Liver (tissue), 9 donors: ENCODE results near the gene DLGAP5. TPM values are rescaled to one million over a fixed set of nuclear protein-coding genes. Genes with fewer than 3 reads are reported as not detected.

Source experiments
- DNase-seq: peaks from one replicate; pipeline ENCODE4 v3.0.0-alpha.2; 2017; ENCODE audit warnings: low spot score
- H3K27ac ChIP-seq, 2 donors: one replicate each; pipeline ENCODE4 v1.7.0; 2013; ENCODE audit warnings: inconsistent platforms in 2 of 2, low read length in 2 of 2, control low read depth in 1 of 2, low read depth in 1 of 2, mild to moderate bottlenecking in 1 of 2
- H3K27me3 ChIP-seq, 4 donors: one replicate each; pipeline versions ENCODE4 v1.6.1 to v1.7.0; 2013; ENCODE audit warnings: low read length in 3 of 4, inconsistent platforms in 1 of 4, mild to moderate bottlenecking in 1 of 4, moderate library complexity in 1 of 4; ENCODE audit not compliant: control insufficient read depth in 4 of 4, insufficient read depth in 4 of 4
- H3K36me3 ChIP-seq, 4 donors: one replicate each; pipeline versions ENCODE4 v1.6.1 to v1.7.0; 2013; ENCODE audit warnings: low read length in 3 of 4, mild to moderate bottlenecking in 3 of 4, low read depth in 1 of 4, moderate library complexity in 1 of 4; ENCODE audit not compliant: control insufficient read depth in 4 of 4, insufficient read depth in 3 of 4
- H3K4me1 ChIP-seq, 4 donors: one replicate each; pipeline versions ENCODE4 v1.6.1 to v1.7.0; 2013; ENCODE audit warnings: low read length in 3 of 4, mild to moderate bottlenecking in 3 of 4, moderate library complexity in 1 of 4; ENCODE audit not compliant: control insufficient read depth in 4 of 4, insufficient read depth in 4 of 4
- H3K4me3 ChIP-seq, 3 donors: one replicate each; pipeline versions ENCODE4 v1.6.1 to v1.7.0; 2013; ENCODE audit warnings: low read length in 3 of 3, control low read depth in 1 of 3, low read depth in 1 of 3, mild to moderate bottlenecking in 1 of 3
- H3K9ac ChIP-seq, 2 donors: one replicate each; pipeline ENCODE4 v1.7.0; 2013; ENCODE audit warnings: low read length in 2 of 2, mild to moderate bottlenecking in 2 of 2, moderate library complexity in 2 of 2, control low read depth in 1 of 2, low read depth in 1 of 2
- H3K9me3 ChIP-seq, 4 donors: one replicate each; pipeline versions ENCODE4 v1.6.1 to v1.7.0; 2013; ENCODE audit warnings: low read length in 3 of 4; ENCODE audit not compliant: control insufficient read depth in 4 of 4
- FOXA1 ChIP-seq: IDR thresholded peaks from 2 replicates; pipeline ENCODE4 v1.6.1; 2016; ENCODE audit warnings: antibody characterized with exemption
- FOXA2 ChIP-seq: IDR thresholded peaks from 2 replicates; pipeline ENCODE4 v1.6.1; 2016; ENCODE audit warnings: antibody characterized with exemption
- GABPA ChIP-seq, 2 donors: IDR thresholded peaks in 1 of 2; conservative IDR thresholded peaks in 1 of 2; 2 replicates each; pipeline ENCODE4 v1.6.1; 2016; ENCODE audit warnings: antibody characterized with exemption in 2 of 2, mild to moderate bottlenecking in 1 of 2, moderate library complexity in 1 of 2
- HNF4A ChIP-seq, 2 donors: conservative IDR thresholded peaks; 2 replicates each; pipeline ENCODE4 v1.6.1; 2016; ENCODE audit warnings: antibody characterized with exemption in 2 of 2, mild to moderate bottlenecking in 2 of 2
- HNF4G ChIP-seq: IDR thresholded peaks from 2 replicates; pipeline ENCODE4 v1.6.1; 2016; ENCODE audit warnings: antibody characterized with exemption
- JUND ChIP-seq, 2 donors: IDR thresholded peaks; 2 replicates each; pipeline ENCODE4 v1.6.1; 2016; ENCODE audit warnings: antibody characterized with exemption in 2 of 2
- NR2F2 ChIP-seq: IDR thresholded peaks from 2 replicates; pipeline ENCODE4 v1.6.1; 2016; ENCODE audit warnings: antibody characterized with exemption
- RAD21 ChIP-seq, 2 donors: IDR thresholded peaks; 2 replicates each; pipeline ENCODE4 v1.6.1; 2016; ENCODE audit warnings: antibody characterized with exemption in 2 of 2, mild to moderate bottlenecking in 2 of 2
- RXRA ChIP-seq, 2 donors: IDR thresholded peaks; 2 replicates each; pipeline ENCODE4 v1.6.1; 2017 to 2018; ENCODE audit warnings: antibody characterized with exemption in 2 of 2, mild to moderate bottlenecking in 1 of 2
- SP1 ChIP-seq: IDR thresholded peaks from 2 replicates; pipeline ENCODE4 v1.6.1; 2018; ENCODE audit warnings: antibody characterized with exemption, mild to moderate bottlenecking
- TAF1 ChIP-seq: conservative IDR thresholded peaks from 2 replicates; pipeline ENCODE4 v1.6.1; 2016; ENCODE audit warnings: antibody characterized with exemption, mild to moderate bottlenecking
- YY1 ChIP-seq: IDR thresholded peaks from 2 replicates; pipeline ENCODE4 v1.6.1; 2016; ENCODE audit warnings: antibody characterized with exemption, mild to moderate bottlenecking
- WGBS: extraction: QIAGEN DNeasy Blood & Tissue Kit; methylation state at CpG from one replicate; pipeline ENCODE4 v1.1.7; 2013; 5-methylcytosine and 5-hydroxymethylcytosine counted together
- polyA plus RNA-seq, 2 donors: library from polyadenylated mRNA; stranded (reverse) in 1 of 2; unstranded in 1 of 2; fragments of 200-250 nt in 1 of 2; fragments of >200 nt in 1 of 2; fragmentation: Nextera tagmentation in 1 of 2; extraction: Ambion mirVana in 1 of 2; gene quantifications; one replicate each; pipeline versions ENCODE4 v1.2.1 to v1.2.3, GENCODE V29; 2013 to 2015
- total RNA-seq, 2 donors: library from RNA; depleted of rRNA; stranded (reverse); fragments of >200 nt; gene quantifications; one replicate each; pipeline ENCODE4 v1.2.3, GENCODE V29; 2014
- TF ChIP-seq, protein P1 (sequence below): IDR thresholded peaks from 2 replicates; pipeline ENCODE4 v1.6.1; 2016; ENCODE audit warnings: antibody characterized with exemption
- TF ChIP-seq, protein P2 (sequence below): fragments of 150-350 bp; IDR thresholded peaks from 2 replicates; pipeline ENCODE4 v1.5.1; 2017; ENCODE audit warnings: improper control_type of control experiment, low read depth, low read length; ENCODE audit not compliant: missing input control
- TF ChIP-seq, protein P3 (sequence below): IDR thresholded peaks from 2 replicates; pipeline ENCODE4 v1.6.1; 2016; ENCODE audit warnings: antibody characterized with exemption, mild to moderate bottlenecking
- TF ChIP-seq, protein P4 (sequence below): IDR thresholded peaks from 2 replicates; pipeline ENCODE4 v1.6.1; 2016; ENCODE audit warnings: antibody characterized with exemption
- TF ChIP-seq, protein P5 (sequence below): IDR thresholded peaks from 2 replicates; pipeline ENCODE4 v1.6.1; 2016; ENCODE audit warnings: antibody characterized with exemption
- donor health status: healthy.
- donor health status: healthy.
- donor health status: healthy.
- donor health status: healthy.
- donor health status: healthy.

DLGAP5 gene
- total and polyA plus RNA-seq, 4 donors = under 0.01 to 42.5 (median 0.70) TPM

DNA sequence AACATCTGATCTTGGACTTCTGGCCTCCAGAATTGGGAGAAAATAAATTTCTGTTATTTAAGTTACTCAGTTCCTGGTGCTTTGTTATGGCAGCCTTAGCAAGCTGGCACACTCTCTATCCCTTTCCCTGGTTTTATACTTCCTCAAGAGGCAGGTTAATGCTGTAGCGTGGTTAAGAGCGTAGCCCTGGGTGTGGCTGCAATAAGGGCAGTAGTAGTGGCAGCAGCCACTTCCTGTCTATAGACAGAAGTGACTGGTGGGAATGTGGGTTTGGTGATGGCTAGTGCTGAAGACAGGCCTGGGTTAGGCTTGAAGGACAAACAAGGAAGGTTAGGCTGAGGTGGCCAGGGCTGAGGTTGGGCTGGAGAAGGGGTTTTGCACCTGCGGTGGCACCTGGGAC lies 66.0 kb downstream of the DLGAP5 start:
- TF ChIP-seq, protein P1, sequence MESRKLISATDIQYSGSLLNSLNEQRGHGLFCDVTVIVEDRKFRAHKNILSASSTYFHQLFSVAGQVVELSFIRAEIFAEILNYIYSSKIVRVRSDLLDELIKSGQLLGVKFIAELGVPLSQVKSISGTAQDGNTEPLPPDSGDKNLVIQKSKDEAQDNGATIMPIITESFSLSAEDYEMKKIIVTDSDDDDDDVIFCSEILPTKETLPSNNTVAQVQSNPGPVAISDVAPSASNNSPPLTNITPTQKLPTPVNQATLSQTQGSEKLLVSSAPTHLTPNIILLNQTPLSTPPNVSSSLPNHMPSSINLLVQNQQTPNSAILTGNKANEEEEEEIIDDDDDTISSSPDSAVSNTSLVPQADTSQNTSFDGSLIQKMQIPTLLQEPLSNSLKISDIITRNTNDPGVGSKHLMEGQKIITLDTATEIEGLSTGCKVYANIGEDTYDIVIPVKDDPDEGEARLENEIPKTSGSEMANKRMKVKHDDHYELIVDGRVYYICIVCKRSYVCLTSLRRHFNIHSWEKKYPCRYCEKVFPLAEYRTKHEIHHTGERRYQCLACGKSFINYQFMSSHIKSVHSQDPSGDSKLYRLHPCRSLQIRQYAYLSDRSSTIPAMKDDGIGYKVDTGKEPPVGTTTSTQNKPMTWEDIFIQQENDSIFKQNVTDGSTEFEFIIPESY = no peak
- TF ChIP-seq YY1 (no peak), SP1 (no peak), HNF4G (no peak), HNF4A (conservative IDR thresholded peaks at IDR 0.05) (no peak), GABPA (IDR thresholded peaks at IDR 0.05 in 1 of 2, conservative IDR thresholded peaks at IDR 0.05 in 1 of 2) (no peak), TAF1 (no peak), JUND (IDR thresholded peaks at IDR 0.05) (no peak), RAD21 (IDR thresholded peaks at IDR 0.05) (no peak), RXRA (IDR thresholded peaks at IDR 0.05) (no peak), NR2F2 (no peak), FOXA1 (no peak), FOXA2 (no peak)
- TF ChIP-seq, protein P2, sequence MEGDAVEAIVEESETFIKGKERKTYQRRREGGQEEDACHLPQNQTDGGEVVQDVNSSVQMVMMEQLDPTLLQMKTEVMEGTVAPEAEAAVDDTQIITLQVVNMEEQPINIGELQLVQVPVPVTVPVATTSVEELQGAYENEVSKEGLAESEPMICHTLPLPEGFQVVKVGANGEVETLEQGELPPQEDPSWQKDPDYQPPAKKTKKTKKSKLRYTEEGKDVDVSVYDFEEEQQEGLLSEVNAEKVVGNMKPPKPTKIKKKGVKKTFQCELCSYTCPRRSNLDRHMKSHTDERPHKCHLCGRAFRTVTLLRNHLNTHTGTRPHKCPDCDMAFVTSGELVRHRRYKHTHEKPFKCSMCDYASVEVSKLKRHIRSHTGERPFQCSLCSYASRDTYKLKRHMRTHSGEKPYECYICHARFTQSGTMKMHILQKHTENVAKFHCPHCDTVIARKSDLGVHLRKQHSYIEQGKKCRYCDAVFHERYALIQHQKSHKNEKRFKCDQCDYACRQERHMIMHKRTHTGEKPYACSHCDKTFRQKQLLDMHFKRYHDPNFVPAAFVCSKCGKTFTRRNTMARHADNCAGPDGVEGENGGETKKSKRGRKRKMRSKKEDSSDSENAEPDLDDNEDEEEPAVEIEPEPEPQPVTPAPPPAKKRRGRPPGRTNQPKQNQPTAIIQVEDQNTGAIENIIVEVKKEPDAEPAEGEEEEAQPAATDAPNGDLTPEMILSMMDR = no peak
- TF ChIP-seq, protein P3, sequence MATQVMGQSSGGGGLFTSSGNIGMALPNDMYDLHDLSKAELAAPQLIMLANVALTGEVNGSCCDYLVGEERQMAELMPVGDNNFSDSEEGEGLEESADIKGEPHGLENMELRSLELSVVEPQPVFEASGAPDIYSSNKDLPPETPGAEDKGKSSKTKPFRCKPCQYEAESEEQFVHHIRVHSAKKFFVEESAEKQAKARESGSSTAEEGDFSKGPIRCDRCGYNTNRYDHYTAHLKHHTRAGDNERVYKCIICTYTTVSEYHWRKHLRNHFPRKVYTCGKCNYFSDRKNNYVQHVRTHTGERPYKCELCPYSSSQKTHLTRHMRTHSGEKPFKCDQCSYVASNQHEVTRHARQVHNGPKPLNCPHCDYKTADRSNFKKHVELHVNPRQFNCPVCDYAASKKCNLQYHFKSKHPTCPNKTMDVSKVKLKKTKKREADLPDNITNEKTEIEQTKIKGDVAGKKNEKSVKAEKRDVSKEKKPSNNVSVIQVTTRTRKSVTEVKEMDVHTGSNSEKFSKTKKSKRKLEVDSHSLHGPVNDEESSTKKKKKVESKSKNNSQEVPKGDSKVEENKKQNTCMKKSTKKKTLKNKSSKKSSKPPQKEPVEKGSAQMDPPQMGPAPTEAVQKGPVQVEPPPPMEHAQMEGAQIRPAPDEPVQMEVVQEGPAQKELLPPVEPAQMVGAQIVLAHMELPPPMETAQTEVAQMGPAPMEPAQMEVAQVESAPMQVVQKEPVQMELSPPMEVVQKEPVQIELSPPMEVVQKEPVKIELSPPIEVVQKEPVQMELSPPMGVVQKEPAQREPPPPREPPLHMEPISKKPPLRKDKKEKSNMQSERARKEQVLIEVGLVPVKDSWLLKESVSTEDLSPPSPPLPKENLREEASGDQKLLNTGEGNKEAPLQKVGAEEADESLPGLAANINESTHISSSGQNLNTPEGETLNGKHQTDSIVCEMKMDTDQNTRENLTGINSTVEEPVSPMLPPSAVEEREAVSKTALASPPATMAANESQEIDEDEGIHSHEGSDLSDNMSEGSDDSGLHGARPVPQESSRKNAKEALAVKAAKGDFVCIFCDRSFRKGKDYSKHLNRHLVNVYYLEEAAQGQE = no peak
- TF ChIP-seq, protein P4, sequence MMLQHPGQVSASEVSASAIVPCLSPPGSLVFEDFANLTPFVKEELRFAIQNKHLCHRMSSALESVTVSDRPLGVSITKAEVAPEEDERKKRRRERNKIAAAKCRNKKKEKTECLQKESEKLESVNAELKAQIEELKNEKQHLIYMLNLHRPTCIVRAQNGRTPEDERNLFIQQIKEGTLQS = no peak
- TF ChIP-seq, protein P5, sequence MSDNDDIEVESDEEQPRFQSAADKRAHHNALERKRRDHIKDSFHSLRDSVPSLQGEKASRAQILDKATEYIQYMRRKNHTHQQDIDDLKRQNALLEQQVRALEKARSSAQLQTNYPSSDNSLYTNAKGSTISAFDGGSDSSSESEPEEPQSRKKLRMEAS = no peak
- H3K4me1 ChIP-seq = peaks cover 0 to 16% (median 8%) of the 10 kb centered on the region in 4 donors
- WGBS = 83% methylated on average over 3 of the region's 3 CpGs
- H3K9me3 ChIP-seq = no peaks in the 10 kb centered on the region
- H3K27ac ChIP-seq = no peak overlapping the region
- H3K9ac ChIP-seq = no peak overlapping the region
- no peaks in the 10 kb centered on the region for H3K36me3 ChIP-seq
- no peak for DNase-seq
- no peaks in the 10 kb centered on the region for H3K27me3 ChIP-seq
- no peak overlapping the region for H3K4me3 ChIP-seq
